ENCODE results near the gene TCF20. TPM values are rescaled to one million over a fixed set of nuclear protein-coding genes. Genes with fewer than 3 reads are reported as not detected.

TCF20 gene
- total RNA-seq, 1 experiment from 2014 or later: 56.4 TPM

GRCh38 chr22:42291287-42291686, 20.8 kb upstream of the TCF20 start:
- POLR2A ChIA-PET: no interaction called here
- Mint-ChIP-seq H3K4me3 (ENCODE audit: unreplicated experiment) (no peak overlapping the region), H3K27ac (ENCODE audit: low read depth, unreplicated experiment) (no peak overlapping the region), H3K27me3 (ENCODE audit: insufficient read depth, unreplicated experiment) (no peaks in the 10 kb centered on the region), H3K4me1 (ENCODE audit: insufficient read depth, unreplicated experiment) (no peaks in the 10 kb centered on the region), H3K9me3 (ENCODE audit: unreplicated experiment) (no peaks in the 10 kb centered on the region), H3K36me3 (ENCODE audit: insufficient read depth, unreplicated experiment) (no peaks in the 10 kb centered on the region)
- no peak for TF ChIP-seq CTCF (IDR thresholded peaks at IDR 0.05; ENCODE audit: unreplicated experiment)
- BruUV-seq (replicated peaks): no TSS peak
- no peak for DNase-seq (ENCODE audit: unreplicated experiment)
- CTCF ChIA-PET: no interaction called here
- intact Hi-C loops (cut with micrococcal nuclease): no loop called here

GRCh38 chr22:42289671-42290541, 19.5 kb upstream of the TCF20 start:
- POLR2A ChIA-PET: interaction anchor here (1.1 kb wide), 1 partner anchor 9 kb away, joined by 3 read pairs; no protein-coding TSS in a partner anchor
- Mint-ChIP-seq H3K27me3 (ENCODE audit: insufficient read depth, unreplicated experiment) (no peaks in the 10 kb centered on the region), H3K36me3 (ENCODE audit: insufficient read depth, unreplicated experiment) (no peaks in the 10 kb centered on the region), H3K4me3 (ENCODE audit: unreplicated experiment) (no peak overlapping the region), H3K4me1 (ENCODE audit: insufficient read depth, unreplicated experiment) (no peaks in the 10 kb centered on the region), H3K9me3 (ENCODE audit: unreplicated experiment) (no peaks in the 10 kb centered on the region), H3K27ac (ENCODE audit: low read depth, unreplicated experiment) (no peak overlapping the region)
- BruUV-seq (replicated peaks): no TSS peak
- intact Hi-C loops (cut with micrococcal nuclease): no loop called here
- CTCF ChIA-PET: no interaction called here
- TF ChIP-seq CTCF (IDR thresholded peaks at IDR 0.05; ENCODE audit: unreplicated experiment): no peak
- no peak for DNase-seq (ENCODE audit: unreplicated experiment)

- H3K36me3 Mint-ChIP-seq (ENCODE audit: insufficient read depth, unreplicated experiment): no peaks in the 10 kb centered on the region
- ChIA-PET CTCF (no interaction called here), POLR2A (interaction anchor here (1.1 kb wide), 1 partner anchor 79 kb away, joined by 3 read pairs; no protein-coding TSS in a partner anchor)
- no TSS peak for BruUV-seq (replicated peaks)
- no peaks in the 10 kb centered on the region for H3K4me1 Mint-ChIP-seq (ENCODE audit: insufficient read depth, unreplicated experiment)
- intact Hi-C loops (cut with micrococcal nuclease): no loop called here
- H3K9me3 Mint-ChIP-seq (ENCODE audit: unreplicated experiment): no peaks in the 10 kb centered on the region
- no peaks in the 10 kb centered on the region for H3K27me3 Mint-ChIP-seq (ENCODE audit: insufficient read depth, unreplicated experiment)
- H3K4me3 Mint-ChIP-seq (ENCODE audit: unreplicated experiment): no peak overlapping the region
- no peak overlapping the region for H3K27ac Mint-ChIP-seq (ENCODE audit: low read depth, unreplicated experiment)
- no peak for TF ChIP-seq CTCF (IDR thresholded peaks at IDR 0.05; ENCODE audit: unreplicated experiment)
- DNase-seq (ENCODE audit: unreplicated experiment): peak; percentile 75
These were observed 18.3 kb upstream of the TCF20 start for GRCh38 chr22:42288791-42289190.

- no TSS peak for BruUV-seq (replicated peaks)
- H3K4me3 Mint-ChIP-seq (ENCODE audit: unreplicated experiment): no peak overlapping the region
- POLR2A ChIA-PET: interaction anchor here (0.6 to 1.7 kb wide), 4 partner anchors 28 to 194 kb away, joined by 3 to 4 read pairs (median 3); no protein-coding TSS in a partner anchor
- no peak for TF ChIP-seq CTCF (IDR thresholded peaks at IDR 0.05; ENCODE audit: unreplicated experiment)
- H3K4me1 Mint-ChIP-seq (ENCODE audit: insufficient read depth, unreplicated experiment): no peaks in the 10 kb centered on the region
- H3K27me3 Mint-ChIP-seq (ENCODE audit: insufficient read depth, unreplicated experiment): no peaks in the 10 kb centered on the region
- H3K9me3 Mint-ChIP-seq (ENCODE audit: unreplicated experiment): no peaks in the 10 kb centered on the region
- CTCF ChIA-PET: interaction anchor here (0.6 to 1.4 kb wide), 2 partner anchors 10 to 412 kb away, joined by 3 read pairs; no protein-coding TSS in a partner anchor
- intact Hi-C loops (cut with micrococcal nuclease): no loop called here
- no peaks in the 10 kb centered on the region for H3K36me3 Mint-ChIP-seq (ENCODE audit: insufficient read depth, unreplicated experiment)
- DNase-seq (ENCODE audit: unreplicated experiment): no peak
- no peak overlapping the region for H3K27ac Mint-ChIP-seq (ENCODE audit: low read depth, unreplicated experiment)
These were observed 16.9 kb upstream of the TCF20 start for GRCh38 chr22:42287174-42287890.
